ENCODE data around the gene SYNPO2.

The SYNPO2 gene

DNA sequence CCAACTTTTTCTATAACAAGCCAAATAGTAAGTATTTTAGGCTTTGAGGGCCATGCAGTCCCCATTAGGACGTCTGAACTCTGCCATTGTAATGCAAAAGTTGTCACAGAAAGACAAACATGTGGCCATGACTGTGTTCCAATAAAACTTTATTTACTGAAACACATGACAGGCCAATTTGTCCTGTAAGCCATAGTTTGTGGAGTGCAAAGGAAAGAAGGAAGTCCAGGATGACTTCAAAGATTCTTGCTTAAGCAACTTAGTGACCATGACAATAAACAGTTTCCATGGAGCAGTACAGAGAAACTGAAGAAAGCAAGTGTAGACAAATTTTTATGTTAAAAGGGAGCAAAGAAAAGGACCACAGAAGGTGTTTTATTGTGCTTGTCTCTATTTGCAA lies 212.0 kb downstream of the SYNPO2 start:
- in situ Hi-C loops (cut with HindIII; ENCODE audit: low sequenced_read_pairs): no loop called here

DNA sequence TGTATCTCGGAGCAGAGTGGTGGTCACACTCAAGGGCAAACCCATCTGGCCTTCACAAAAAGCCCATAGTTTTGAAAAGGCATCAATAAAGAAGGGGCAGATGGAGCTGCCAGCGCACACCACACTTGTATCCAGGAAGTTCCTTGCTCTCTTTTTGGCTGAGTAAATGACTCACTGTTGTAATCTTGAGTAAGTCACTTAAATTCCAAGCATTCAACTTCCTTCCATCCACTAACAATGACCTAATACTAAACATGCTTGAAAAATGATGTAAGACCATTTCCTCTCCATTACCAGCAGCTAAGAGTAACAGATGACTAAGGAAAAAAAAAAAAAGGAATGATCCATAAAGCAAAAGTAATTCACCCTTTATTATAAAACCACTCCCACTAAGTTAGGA lies 214.6 kb downstream of the SYNPO2 start:
- in situ Hi-C loops (cut with HindIII; ENCODE audit: low sequenced_read_pairs): no loop called here

DNA sequence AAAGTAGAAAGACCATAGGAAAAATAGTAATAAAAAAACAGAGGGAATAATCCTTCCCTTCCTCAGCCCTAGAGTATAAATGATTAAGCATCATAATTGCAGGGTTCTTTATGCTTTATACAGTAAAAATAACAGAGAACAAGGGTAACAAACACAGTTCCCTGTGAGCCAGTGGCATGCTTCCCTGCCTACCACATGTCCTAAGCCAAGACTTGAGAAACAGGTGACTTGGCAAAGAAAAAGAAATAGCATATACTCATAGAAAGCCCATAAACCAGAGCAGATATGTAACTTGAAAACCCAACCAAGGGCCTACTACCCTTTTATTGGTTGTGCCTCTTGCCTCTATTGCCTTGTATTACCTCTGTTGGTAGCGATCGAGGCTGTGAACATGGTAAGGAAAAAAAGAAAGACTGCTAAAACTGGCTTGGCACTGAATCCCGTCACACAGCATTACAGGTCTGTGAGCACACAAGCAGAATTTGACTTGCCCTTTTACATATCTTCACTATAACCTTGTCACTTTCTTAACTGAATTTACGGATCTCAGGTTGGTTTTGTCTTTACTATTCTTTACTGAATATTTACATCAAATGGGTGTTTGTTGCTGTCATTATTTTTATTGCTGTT lies 216.1 kb downstream of the SYNPO2 start:
- in situ Hi-C loops (cut with HindIII; ENCODE audit: low sequenced_read_pairs): no loop called here

DNA sequence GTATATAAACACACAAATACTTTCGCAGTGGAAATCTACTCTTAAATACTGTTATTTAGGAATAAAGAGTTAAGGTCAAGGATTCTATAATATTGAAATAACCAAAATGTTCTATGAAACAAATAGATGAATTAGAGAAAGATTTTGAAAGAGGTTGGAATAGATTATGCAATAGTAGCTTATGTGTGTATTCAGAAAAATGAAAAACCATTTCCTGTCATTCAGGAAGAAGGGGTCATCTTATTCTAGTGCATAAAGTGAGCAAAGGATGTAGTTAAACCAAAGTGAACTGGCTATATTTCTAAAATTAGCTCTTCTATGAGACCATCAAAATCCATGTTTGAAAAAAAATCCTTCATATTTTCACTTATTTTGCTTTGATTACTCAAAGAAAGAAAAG lies 217.0 kb downstream of the SYNPO2 start:
- in situ Hi-C loops (cut with HindIII; ENCODE audit: low sequenced_read_pairs): no loop called here

DNA sequence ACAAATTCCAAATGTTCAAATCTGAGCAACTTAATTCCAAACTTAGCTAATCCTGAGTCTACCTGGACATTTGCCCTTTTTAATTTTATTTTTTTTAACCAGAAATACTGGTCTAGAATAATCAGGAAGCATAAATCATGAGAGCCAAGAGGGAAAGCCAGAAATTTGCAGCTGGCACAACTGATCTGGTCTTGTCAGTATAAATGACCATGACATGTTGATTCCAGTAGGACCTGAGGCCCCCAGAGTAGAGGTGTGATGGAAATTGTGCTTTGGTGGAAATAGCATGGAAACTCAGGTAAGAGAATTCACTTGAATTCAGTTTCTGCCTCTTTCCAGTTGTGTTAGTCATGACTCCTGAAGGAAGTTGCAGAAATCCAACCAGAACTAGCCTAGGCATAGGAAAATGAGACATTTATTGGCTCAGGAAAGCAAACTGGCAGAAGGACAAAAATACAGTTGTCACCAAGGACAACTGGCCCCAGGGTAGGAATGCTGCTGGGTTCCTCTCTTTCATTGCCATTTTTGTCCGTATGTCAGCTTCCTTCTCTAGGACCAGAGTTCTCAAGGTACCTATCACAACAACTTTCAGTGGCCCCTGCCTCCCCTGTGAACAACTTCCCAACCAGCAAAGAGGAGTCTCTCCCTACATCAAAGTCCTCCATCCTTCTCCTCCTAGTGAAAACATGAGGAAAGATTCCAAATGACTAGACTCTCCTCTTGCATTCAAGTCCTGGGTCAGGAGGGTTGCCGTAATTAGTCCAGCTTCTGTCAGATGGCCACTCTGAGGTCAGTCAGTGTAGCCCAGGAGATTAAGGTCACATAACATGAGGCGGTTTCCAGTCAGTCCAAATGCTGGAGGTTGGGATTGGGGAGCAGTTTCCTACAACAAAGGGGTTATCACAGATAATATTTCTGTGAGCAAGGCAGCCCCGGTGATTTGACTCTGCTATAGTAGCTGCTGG lies 217.7 kb downstream of the SYNPO2 start:
- in situ Hi-C loops (cut with HindIII; ENCODE audit: low sequenced_read_pairs): no loop called here

DNA sequence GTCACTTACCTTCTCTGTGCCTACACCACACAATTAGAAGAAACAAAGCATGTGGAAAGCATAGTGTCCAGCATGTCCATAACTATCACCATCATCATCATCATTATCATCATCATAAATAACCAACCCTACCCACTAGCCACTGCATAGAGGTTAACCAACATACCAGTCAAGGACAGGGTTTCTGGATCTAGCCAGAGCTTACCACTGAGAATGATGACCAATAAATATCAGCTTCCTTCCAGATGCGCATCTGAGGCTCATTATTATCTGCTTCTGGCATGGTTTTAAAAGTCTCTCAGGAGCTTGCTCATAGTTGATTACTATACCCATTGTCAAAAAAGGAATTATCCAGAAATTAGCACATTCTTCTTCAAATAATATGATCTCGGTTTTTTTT lies 221.5 kb downstream of the SYNPO2 start:
- in situ Hi-C loops (cut with HindIII; ENCODE audit: low sequenced_read_pairs): no loop called here

Measured in endothelial cell of hepatic sinusoid (primary cell).